Globus pallidus (tissue), 1 donor: ENCODE results near the gene HOXA3.

Experiments used
- DNase-seq: peaks from one replicate; pipeline ENCODE4 v3.0.0-alpha.2; 2015; ENCODE audit warnings: low spot score

Gene HOXA3

GRCh38 chr7:27088002-27088922 lies 64.1 kb downstream of the HOXA3 start:
- no peak for DNase-seq

- DNase-seq: no peak
Measured at GRCh38 chr7:27083646-27084045, 68.7 kb downstream of the HOXA3 start.

GRCh38 chr7:27082171-27082570 lies 70.2 kb downstream of the HOXA3 start:
- DNase-seq: no peak

GRCh38 chr7:27080844-27081436 lies 71.4 kb downstream of the HOXA3 start:
- no peak for DNase-seq

GRCh38 chr7:27079234-27079975 lies 73.0 kb downstream of the HOXA3 start:
- no peak for DNase-seq

GRCh38 chr7:27078616-27079233 lies 73.7 kb downstream of the HOXA3 start:
- DNase-seq: no peak

GRCh38 chr7:27073076-27073475 lies 79.3 kb downstream of the HOXA3 start:
- DNase-seq: no peak

- no peak for DNase-seq
Measured at GRCh38 chr7:27071622-27072390, 80.6 kb downstream of the HOXA3 start.

GRCh38 chr7:27068259-27068658 lies 84.1 kb downstream of the HOXA3 start:
- no peak for DNase-seq

GRCh38 chr7:27066148-27066547 lies 86.2 kb downstream of the HOXA3 start:
- no peak for DNase-seq

GRCh38 chr7:27065709-27066108 lies 86.7 kb downstream of the HOXA3 start:
- no peak for DNase-seq

GRCh38 chr7:27064661-27065060 lies 87.7 kb downstream of the HOXA3 start:
- no peak for DNase-seq

GRCh38 chr7:27064159-27064558 lies 88.2 kb downstream of the HOXA3 start:
- DNase-seq: no peak

GRCh38 chr7:27062946-27063345 lies 89.4 kb downstream of the HOXA3 start:
- no peak for DNase-seq
